ENCODE data around the gene AAGAB.

AAGAB gene

GRCh38 chr15:67178569-67179210, 75.8 kb downstream of the AAGAB start:
- peak overlapping the region; percentile 99 for H3K27ac ChIP-seq
- peaks cover 91% of the 10 kb centered on the region for H3K36me3 ChIP-seq (replicated peaks)
- no peak overlapping the region for H3K4me3 ChIP-seq (ENCODE audit: low read depth, low read length)
- in situ Hi-C loops (cut with HindIII; ENCODE audit: low pct_ligation_motif_present, low sequenced_read_pairs): no loop called here
- DNase-seq: peak; percentile 98
- no peak for TF ChIP-seq CTCF (IDR thresholded peaks at IDR 0.05; ENCODE audit: low read depth, low read length, missing control alignments)
- no peaks in the 10 kb centered on the region for H3K27me3 ChIP-seq (replicated peaks)

GRCh38 chr15:67177752-67178151, 76.7 kb downstream of the AAGAB start:
- peaks cover 93% of the 10 kb centered on the region for H3K36me3 ChIP-seq (replicated peaks)
- TF ChIP-seq CTCF (IDR thresholded peaks at IDR 0.05; ENCODE audit: low read depth, low read length, missing control alignments): no peak
- H3K4me3 ChIP-seq (ENCODE audit: low read depth, low read length): no peak overlapping the region
- no peak for DNase-seq
- H3K27me3 ChIP-seq (replicated peaks): no peaks in the 10 kb centered on the region
- H3K27ac ChIP-seq: peak overlapping the region; percentile 99
- in situ Hi-C loops (cut with HindIII; ENCODE audit: low pct_ligation_motif_present, low sequenced_read_pairs): no loop called here

GRCh38 chr15:67176195-67176971, 78.1 kb downstream of the AAGAB start:
- H3K27ac ChIP-seq: peak overlapping the region; percentile 99
- peaks cover 94% of the 10 kb centered on the region for H3K36me3 ChIP-seq (replicated peaks)
- no peaks in the 10 kb centered on the region for H3K27me3 ChIP-seq (replicated peaks)
- in situ Hi-C loops (cut with HindIII; ENCODE audit: low pct_ligation_motif_present, low sequenced_read_pairs): no loop called here
- TF ChIP-seq CTCF (IDR thresholded peaks at IDR 0.05; ENCODE audit: low read depth, low read length, missing control alignments): no peak
- no peak overlapping the region for H3K4me3 ChIP-seq (ENCODE audit: low read depth, low read length)
- no peak for DNase-seq

- Histone ChIP-seq H3K4me3 (ENCODE audit: low read depth, low read length) (no peak overlapping the region), H3K36me3 (replicated peaks) (peaks cover 95% of the 10 kb centered on the region), H3K27ac (peak overlapping the region; percentile 99), H3K27me3 (replicated peaks) (no peaks in the 10 kb centered on the region)
- no peak for DNase-seq
- in situ Hi-C loops (cut with HindIII; ENCODE audit: low pct_ligation_motif_present, low sequenced_read_pairs): no loop called here
- TF ChIP-seq CTCF (IDR thresholded peaks at IDR 0.05; ENCODE audit: low read depth, low read length, missing control alignments): no peak
These were observed 78.8 kb downstream of the AAGAB start for GRCh38 chr15:67175643-67176071.

GRCh38 chr15:67174864-67175573, 79.4 kb downstream of the AAGAB start:
- no peak for DNase-seq

More at GRCh38 chr15:67174864-67175573, 79.4 kb downstream of the AAGAB start:
- peaks cover 95% of the 10 kb centered on the region for H3K36me3 ChIP-seq (replicated peaks)
- peak overlapping the region; percentile 99 for H3K27ac ChIP-seq
- TF ChIP-seq CTCF (IDR thresholded peaks at IDR 0.05; ENCODE audit: low read depth, low read length, missing control alignments): no peak
- no peak overlapping the region for H3K4me3 ChIP-seq (ENCODE audit: low read depth, low read length)
- in situ Hi-C loops (cut with HindIII; ENCODE audit: low pct_ligation_motif_present, low sequenced_read_pairs): no loop called here
- H3K27me3 ChIP-seq (replicated peaks): no peaks in the 10 kb centered on the region
